Gastrocnemius medialis (tissue), 4 donors: ENCODE measurements around the gene APP. TPM values are rescaled to one million over a fixed set of nuclear protein-coding genes. Genes with fewer than 3 reads are reported as not detected.

Experiments
- ATAC-seq, 2 donors: fragments of 150-250 bp; one replicate each; pipeline ENCODE4 v1.9.1; 2016
- DNase-seq, 2 donors: peaks; one replicate each; pipeline ENCODE4 v3.0.0-alpha.2; 2019
- H3K27ac ChIP-seq, 4 donors: fragments of 200-600 bp; sonication (generic); 1 replicate in 1 of 4; 2 replicates in 3 of 4; pipeline ENCODE4 v1.5.1; 2016 to 2018; ENCODE audit warnings: mild to moderate bottlenecking in 2 of 4, moderate library complexity in 1 of 4
- H3K27me3 ChIP-seq, 3 donors: fragments of 200-600 bp; sonication (generic) in 2 of 3; 1 replicate in 1 of 3; 2 replicates in 2 of 3; pipeline versions ENCODE4 v1.5.1 to v1.6.0; 2016 to 2019; ENCODE audit warnings: mild to moderate bottlenecking in 1 of 3, moderate library complexity in 1 of 3
- H3K36me3 ChIP-seq, 2 donors: fragments of 200-600 bp; sonication (generic) in 1 of 2; one replicate each; pipeline ENCODE4 v1.5.1; 2017 to 2018
- H3K4me1 ChIP-seq, 2 donors: fragments of 200-600 bp; sonication (generic) in 1 of 2; one replicate each; pipeline ENCODE4 v1.5.1; 2016 to 2017; ENCODE audit warnings: mild to moderate bottlenecking in 2 of 2
- H3K4me3 ChIP-seq, 4 donors: fragments of 200-600 bp; sonication (generic) in 3 of 4; 1 replicate in 1 of 4; 2 replicates in 3 of 4; pipeline ENCODE4 v1.5.1; 2016 to 2019; ENCODE audit warnings: mild to moderate bottlenecking in 2 of 4
- H3K9me3 ChIP-seq, 3 donors: fragments of 200-600 bp; sonication (generic) in 2 of 3; 1 replicate in 1 of 3; 2 replicates in 2 of 3; pipeline ENCODE4 v1.5.1; 2016 to 2019
- CTCF ChIP-seq, 5 experiments: fragments of 450-650 bp in 3 of 5; fragments of 200-600 bp in 2 of 5; sonication (generic) in 2 of 5; IDR thresholded peaks in 4 of 5; conservative IDR thresholded peaks in 1 of 5; 1 replicate in 4 of 5; 2 replicates in 1 of 5; pipeline ENCODE4 v1.5.1; 2016 to 2019; ENCODE audit warnings: antibody characterized with exemption in 5 of 5, mild to moderate bottlenecking in 3 of 5, moderate library complexity in 3 of 5
- POLR2A ChIP-seq, 2 donors: fragments of 450-650 bp; IDR thresholded peaks; one replicate each; pipeline ENCODE4 v1.6.1; 2017; ENCODE audit warnings: antibody characterized with exemption in 2 of 2, mild to moderate bottlenecking in 2 of 2, moderate library complexity in 2 of 2
- in situ Hi-C, 4 donors: fragments of 200-750 bp; cut with MboI; loops; one replicate each; pipeline versions ENCODE4 v1.15.0 to v1.8.0; 2017; ENCODE audit warnings: low sequenced_read_pairs in 4 of 4
- intact Hi-C: fragments of 100-400 bp; cut with DNase I; formaldehyde crosslinking; loops from one replicate; pipeline ENCODE4 v1.15.1; 2023; ENCODE audit warnings: low total_unique reads
- total RNA-seq, 4 donors: library from RNA; depleted of rRNA; stranded (reverse); fragments of >200 nt; gene quantifications; one replicate each; pipeline versions ENCODE4 v1.1.0 to v1.2.3, GENCODE V29; 2016

The APP gene
- total RNA-seq, 4 donors from 2014 or later: 45.8 to 73.2 (median 70.1) TPM

DNA sequence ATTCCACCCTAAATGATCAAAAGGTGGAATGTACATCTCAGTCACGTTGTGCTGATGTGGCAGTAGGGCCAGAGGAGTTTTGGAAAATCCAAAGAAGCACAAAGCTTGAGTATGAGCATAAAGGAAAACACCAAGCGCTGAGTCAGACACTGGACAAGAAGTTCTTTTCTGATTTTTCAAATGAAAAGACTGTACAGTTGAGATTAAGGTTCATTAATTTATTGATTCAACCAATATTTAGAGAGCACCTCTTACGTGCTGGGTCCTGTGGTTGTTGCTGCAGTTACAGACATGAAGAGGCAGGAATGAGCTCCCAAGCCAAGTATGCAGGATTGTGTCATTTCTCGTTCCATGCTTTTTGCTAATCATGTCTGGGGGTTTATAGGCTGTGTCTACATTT, 28.9 kb upstream of the APP start:
- no peak for DNase-seq
- no peak for ATAC-seq
- H3K27ac ChIP-seq: no peak overlapping the region
- TF ChIP-seq CTCF (IDR thresholded peaks at IDR 0.05 in 4 of 5, conservative IDR thresholded peaks at IDR 0.05 in 1 of 5): no peak
- no peak for TF ChIP-seq POLR2A (IDR thresholded peaks at IDR 0.05)
- in situ Hi-C loops (no loop called here), intact Hi-C loops (no loop called here)
- no peaks in the 10 kb centered on the region for H3K4me1 ChIP-seq
- no peaks in the 10 kb centered on the region for H3K36me3 ChIP-seq
- H3K4me3 ChIP-seq: no peak overlapping the region
- no peaks in the 10 kb centered on the region for H3K27me3 ChIP-seq
- no peaks in the 10 kb centered on the region for H3K9me3 ChIP-seq

GRCh38 chr21:26195708-26196107, 25.1 kb upstream of the APP start:
- ATAC-seq: no peak
- no peak overlapping the region for H3K4me3 ChIP-seq
- H3K4me1 ChIP-seq: no peaks in the 10 kb centered on the region
- no peaks in the 10 kb centered on the region for H3K27me3 ChIP-seq
- TF ChIP-seq CTCF (IDR thresholded peaks at IDR 0.05 in 4 of 5, conservative IDR thresholded peaks at IDR 0.05 in 1 of 5): no peak
- no peak for TF ChIP-seq POLR2A (IDR thresholded peaks at IDR 0.05)
- no peaks in the 10 kb centered on the region for H3K36me3 ChIP-seq
- in situ Hi-C loops (no loop called here), intact Hi-C loops (no loop called here)
- H3K27ac ChIP-seq: no peak overlapping the region
- H3K9me3 ChIP-seq: no peaks in the 10 kb centered on the region
- no peak for DNase-seq

- in situ Hi-C loops (no loop called here), intact Hi-C loops (no loop called here)
- Histone ChIP-seq H3K4me1 (no peaks in the 10 kb centered on the region), H3K4me3 (no peak overlapping the region), H3K9me3 (no peaks in the 10 kb centered on the region), H3K27me3 (no peaks in the 10 kb centered on the region), H3K27ac (no peak overlapping the region), H3K36me3 (no peaks in the 10 kb centered on the region)
- DNase-seq (no peak), ATAC-seq (no peak)
- TF ChIP-seq POLR2A (IDR thresholded peaks at IDR 0.05) (no peak), CTCF (IDR thresholded peaks at IDR 0.05 in 4 of 5, conservative IDR thresholded peaks at IDR 0.05 in 1 of 5) (no peak)
Measured at GRCh38 chr21:26194811-26195251, 24.3 kb upstream of the APP start.

GRCh38 chr21:26194326-26194725, 23.8 kb upstream of the APP start:
- no peak overlapping the region for H3K27ac ChIP-seq
- no peaks in the 10 kb centered on the region for H3K9me3 ChIP-seq
- DNase-seq (no peak), ATAC-seq (no peak)
- no peaks in the 10 kb centered on the region for H3K36me3 ChIP-seq
- in situ Hi-C loops: no loop called here
- intact Hi-C loops: no loop called here
- H3K4me3 ChIP-seq: no peak overlapping the region
- H3K27me3 ChIP-seq: no peaks in the 10 kb centered on the region
- TF ChIP-seq CTCF (IDR thresholded peaks at IDR 0.05 in 4 of 5, conservative IDR thresholded peaks at IDR 0.05 in 1 of 5) (no peak), POLR2A (IDR thresholded peaks at IDR 0.05) (no peak)
- H3K4me1 ChIP-seq: no peaks in the 10 kb centered on the region

GRCh38 chr21:26191609-26192008, 21.0 kb upstream of the APP start:
- no peak for TF ChIP-seq CTCF (IDR thresholded peaks at IDR 0.05 in 4 of 5, conservative IDR thresholded peaks at IDR 0.05 in 1 of 5)
- TF ChIP-seq POLR2A (IDR thresholded peaks at IDR 0.05): no peak
- no peak for ATAC-seq
- in situ Hi-C loops (no loop called here), intact Hi-C loops (no loop called here)
- H3K9me3 ChIP-seq: no peaks in the 10 kb centered on the region
- no peaks in the 10 kb centered on the region for H3K36me3 ChIP-seq
- H3K4me3 ChIP-seq: no peak overlapping the region
- no peaks in the 10 kb centered on the region for H3K27me3 ChIP-seq
- no peaks in the 10 kb centered on the region for H3K4me1 ChIP-seq
- no peak overlapping the region for H3K27ac ChIP-seq
- DNase-seq: no peak
